ENCODE measurements around the gene ABHD14A. TPM values are rescaled to one million over a fixed set of nuclear protein-coding genes. Genes with fewer than 3 reads are reported as not detected.

The ABHD14A gene
- total RNA-seq, 1 experiment from 2014 or later, result 3.8 TPM

DNA sequence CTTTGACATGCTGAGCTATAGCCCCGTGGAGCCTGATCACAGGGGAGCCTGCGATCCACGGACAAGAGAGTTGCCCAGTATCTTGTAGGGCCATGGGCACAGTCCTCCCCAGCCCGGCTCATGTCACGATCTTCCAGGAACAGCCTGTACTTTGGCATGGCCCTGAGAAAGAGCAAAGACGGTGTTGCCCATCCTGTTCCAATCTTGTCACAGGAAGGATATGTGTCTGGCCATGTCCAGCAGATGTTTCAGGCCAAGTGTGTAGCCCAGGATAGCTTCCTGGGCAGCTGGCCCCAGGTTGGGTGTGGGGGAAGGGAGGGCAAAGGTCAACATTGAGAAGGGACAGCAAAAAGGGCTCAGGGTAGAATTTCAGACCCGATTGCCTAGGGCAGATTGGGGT, 37.8 kb downstream of the ABHD14A start (continued):
- TF ChIP-seq ZNF416 (CRISPR knock-in tag; IDR thresholded peaks at IDR 0.05), result no peak
- no peak for TF ChIP-seq GABPB1 (CRISPR knock-in tag; IDR thresholded peaks at IDR 0.05)
- TF ChIP-seq E2F5 (CRISPR knock-in tag; IDR thresholded peaks at IDR 0.05), result no peak
- TF ChIP-seq NR2C2 (CRISPR knock-in tag; IDR thresholded peaks at IDR 0.05), result no peak
- TF ChIP-seq, protein P1, sequence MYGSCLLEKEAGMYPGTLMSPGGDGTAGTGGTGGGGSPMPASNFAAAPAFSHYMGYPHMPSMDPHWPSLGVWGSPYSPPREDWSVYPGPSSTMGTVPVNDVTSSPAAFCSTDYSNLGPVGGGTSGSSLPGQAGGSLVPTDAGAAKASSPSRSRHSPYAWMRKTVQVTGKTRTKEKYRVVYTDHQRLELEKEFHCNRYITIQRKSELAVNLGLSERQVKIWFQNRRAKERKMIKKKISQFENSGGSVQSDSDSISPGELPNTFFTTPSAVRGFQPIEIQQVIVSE (CRISPR knock-in tag; IDR thresholded peaks at IDR 0.05; ENCODE audit: borderline replicate concordance), result no peak

DNA sequence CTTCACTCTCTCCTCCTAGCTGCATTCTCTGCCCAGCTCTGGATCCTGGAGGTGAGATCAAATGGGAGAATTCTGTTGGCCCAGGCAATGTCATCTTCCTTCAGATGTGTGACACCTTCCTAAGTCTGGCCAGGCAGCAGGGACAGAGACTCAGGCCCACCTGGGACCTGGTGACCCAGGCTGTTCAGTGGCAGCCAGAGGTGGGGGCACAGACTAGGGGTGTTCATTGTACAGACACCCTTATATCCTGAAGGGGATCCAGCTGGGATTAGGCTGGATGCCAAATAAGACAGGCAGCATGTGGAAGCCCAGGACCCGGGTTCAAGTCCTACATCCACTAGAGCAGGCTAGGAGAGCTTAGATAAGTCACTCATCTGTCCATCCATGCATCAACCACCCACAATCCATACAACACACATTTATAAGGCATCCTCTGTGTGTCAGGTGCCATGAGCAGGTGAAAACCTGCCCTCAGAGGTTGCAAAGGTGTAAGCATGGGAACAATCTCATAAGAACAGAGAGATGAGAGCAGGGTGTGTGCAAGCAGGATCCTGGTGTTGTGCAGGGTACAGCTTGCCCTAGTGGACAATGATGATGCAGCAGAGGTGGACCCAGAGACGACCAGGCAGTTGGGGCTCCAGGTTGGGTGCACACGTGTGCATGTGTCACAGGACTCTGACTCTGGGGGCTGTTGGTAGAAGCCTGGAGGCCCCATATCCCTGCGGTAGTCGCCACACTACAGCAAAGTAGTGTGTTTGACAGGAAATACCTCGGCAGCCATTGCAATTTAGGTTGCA, 39.1 kb downstream of the ABHD14A start:
- POLR2A ChIA-PET, result no interaction called here
- ATAC-seq (peak; percentile 31), DNase-seq (ENCODE audit: low spot score) (no peak)
- Mint-ChIP-seq H3K36me3 (no peaks in the 10 kb centered on the region), H3K27ac (0 out of 2 replicates have a peak overlapping the region, but pooled peaks have one; percentile 15), H3K27me3 (ENCODE audit: low read depth) (no peaks in the 10 kb centered on the region; the same call in 1 of the 2 replicates), H3K9me3 (no peaks in the 10 kb centered on the region), H3K4me3 (no peak overlapping the region), H3K4me1 (peaks cover 5% of the 10 kb centered on the region; the same call in 1 of the 2 replicates)
- no peak for TF ChIP-seq KAT7 (CRISPR knock-in tag; IDR thresholded peaks at IDR 0.05; ENCODE audit: borderline replicate concordance)
- TF ChIP-seq, protein P2, sequence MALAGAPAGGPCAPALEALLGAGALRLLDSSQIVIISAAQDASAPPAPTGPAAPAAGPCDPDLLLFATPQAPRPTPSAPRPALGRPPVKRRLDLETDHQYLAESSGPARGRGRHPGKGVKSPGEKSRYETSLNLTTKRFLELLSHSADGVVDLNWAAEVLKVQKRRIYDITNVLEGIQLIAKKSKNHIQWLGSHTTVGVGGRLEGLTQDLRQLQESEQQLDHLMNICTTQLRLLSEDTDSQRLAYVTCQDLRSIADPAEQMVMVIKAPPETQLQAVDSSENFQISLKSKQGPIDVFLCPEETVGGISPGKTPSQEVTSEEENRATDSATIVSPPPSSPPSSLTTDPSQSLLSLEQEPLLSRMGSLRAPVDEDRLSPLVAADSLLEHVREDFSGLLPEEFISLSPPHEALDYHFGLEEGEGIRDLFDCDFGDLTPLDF (CRISPR knock-in tag; IDR thresholded peaks at IDR 0.05), result no peak
- CTCF ChIA-PET, result interaction anchor here (0.7 to 13.0 kb wide), 23 partner anchors 8 to 375 kb away, joined by 3 to 138 read pairs (median 6); partner anchors contain the start of genes ABHD14B, DUSP7 and RPL29

DNA sequence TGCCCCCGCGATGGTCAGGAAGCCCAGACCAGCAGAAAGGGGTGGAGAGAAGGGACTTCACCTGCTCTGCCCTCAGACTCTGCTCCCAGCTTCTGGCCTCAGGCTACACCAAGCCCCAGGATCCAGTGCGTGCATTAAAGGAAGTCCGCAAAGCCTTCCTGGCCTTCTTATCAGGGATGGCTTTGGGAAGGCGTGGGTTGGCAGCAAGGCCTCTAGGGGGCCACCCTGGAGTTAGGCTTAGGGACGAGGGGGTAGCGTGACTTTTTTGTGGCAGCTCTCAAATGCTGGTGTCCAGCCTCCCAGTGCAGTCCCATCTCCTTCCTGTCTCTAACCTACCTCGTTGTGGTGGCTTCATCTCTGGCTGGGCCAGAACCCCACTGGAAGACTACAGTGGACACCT, 39.7 kb downstream of the ABHD14A start:
- Mint-ChIP-seq H3K36me3 (no peaks in the 10 kb centered on the region), H3K27me3 (ENCODE audit: low read depth) (no peaks in the 10 kb centered on the region; the same call in 1 of the 2 replicates), H3K4me3 (no peak overlapping the region), H3K9me3 (no peaks in the 10 kb centered on the region), H3K27ac (0 out of 2 replicates have a peak overlapping the region, but pooled peaks have one; percentile 15), H3K4me1 (peaks cover 5% of the 10 kb centered on the region; the same call in 1 of the 2 replicates)
- ChIA-PET POLR2A (no interaction called here), CTCF (interaction anchor here (0.7 to 13.0 kb wide), 22 partner anchors 8 to 374 kb away, joined by 3 to 138 read pairs (median 6); partner anchors contain the start of genes ABHD14B, DUSP7 and RPL29)
- DNase-seq (ENCODE audit: low spot score) (peak; percentile 66), ATAC-seq (peak; percentile 92)
- TF ChIP-seq RELA (CRISPR knock-in tag; IDR thresholded peaks at IDR 0.05; ENCODE audit: borderline replicate concordance) (no peak), ZNF281 (CRISPR knock-in tag; IDR thresholded peaks at IDR 0.05) (no peak), FOXP1 (CRISPR knock-in tag; IDR thresholded peaks at IDR 0.05; ENCODE audit: borderline replicate concordance) (no peak), NFYB (CRISPR knock-in tag; conservative IDR thresholded peaks at IDR 0.05; ENCODE audit: low read depth) (no peak), ZBTB43 (CRISPR knock-in tag; IDR thresholded peaks at IDR 0.05) (no peak), SP1 (CRISPR knock-in tag; conservative IDR thresholded peaks at IDR 0.05) (no peak), ERG (CRISPR knock-in tag; IDR thresholded peaks at IDR 0.05) (no peak), IRF2 (CRISPR knock-in tag; IDR thresholded peaks at IDR 0.05; ENCODE audit: borderline replicate concordance, low read depth) (no peak), JAZF1 (CRISPR knock-in tag; IDR thresholded peaks at IDR 0.05) (no peak), CREM (CRISPR knock-in tag; IDR thresholded peaks at IDR 0.05) (no peak)
- TF ChIP-seq, protein P3, sequence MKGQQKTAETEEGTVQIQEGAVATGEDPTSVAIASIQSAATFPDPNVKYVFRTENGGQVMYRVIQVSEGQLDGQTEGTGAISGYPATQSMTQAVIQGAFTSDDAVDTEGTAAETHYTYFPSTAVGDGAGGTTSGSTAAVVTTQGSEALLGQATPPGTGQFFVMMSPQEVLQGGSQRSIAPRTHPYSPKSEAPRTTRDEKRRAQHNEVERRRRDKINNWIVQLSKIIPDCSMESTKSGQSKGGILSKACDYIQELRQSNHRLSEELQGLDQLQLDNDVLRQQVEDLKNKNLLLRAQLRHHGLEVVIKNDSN (CRISPR knock-in tag; IDR thresholded peaks at IDR 0.05), result no peak
- TF ChIP-seq, protein P4, sequence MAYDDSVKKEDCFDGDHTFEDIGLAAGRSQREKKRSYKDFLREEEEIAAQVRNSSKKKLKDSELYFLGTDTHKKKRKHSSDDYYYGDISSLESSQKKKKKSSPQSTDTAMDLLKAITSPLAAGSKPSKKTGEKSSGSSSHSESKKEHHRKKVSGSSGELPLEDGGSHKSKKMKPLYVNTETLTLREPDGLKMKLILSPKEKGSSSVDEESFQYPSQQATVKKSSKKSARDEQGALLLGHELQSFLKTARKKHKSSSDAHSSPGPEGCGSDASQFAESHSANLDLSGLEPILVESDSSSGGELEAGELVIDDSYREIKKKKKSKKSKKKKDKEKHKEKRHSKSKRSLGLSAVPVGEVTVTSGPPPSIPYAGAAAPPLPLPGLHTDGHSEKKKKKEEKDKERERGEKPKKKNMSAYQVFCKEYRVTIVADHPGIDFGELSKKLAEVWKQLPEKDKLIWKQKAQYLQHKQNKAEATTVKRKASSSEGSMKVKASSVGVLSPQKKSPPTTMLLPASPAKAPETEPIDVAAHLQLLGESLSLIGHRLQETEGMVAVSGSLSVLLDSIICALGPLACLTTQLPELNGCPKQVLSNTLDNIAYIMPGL (CRISPR knock-in tag; IDR thresholded peaks at IDR 0.05), result no peak
- TF ChIP-seq, protein P5, sequence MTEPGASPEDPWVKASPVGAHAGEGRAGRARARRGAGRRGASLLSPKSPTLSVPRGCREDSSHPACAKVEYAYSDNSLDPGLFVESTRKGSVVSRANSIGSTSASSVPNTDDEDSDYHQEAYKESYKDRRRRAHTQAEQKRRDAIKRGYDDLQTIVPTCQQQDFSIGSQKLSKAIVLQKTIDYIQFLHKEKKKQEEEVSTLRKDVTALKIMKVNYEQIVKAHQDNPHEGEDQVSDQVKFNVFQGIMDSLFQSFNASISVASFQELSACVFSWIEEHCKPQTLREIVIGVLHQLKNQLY (CRISPR knock-in tag; IDR thresholded peaks at IDR 0.05), result no peak
